Measurements from ENCODE around the gene DNPEP. TPM values are rescaled to one million over a fixed set of nuclear protein-coding genes. Genes with fewer than 3 reads are reported as not detected.

The DNPEP gene
- total RNA-seq, 1 experiment from 2014 or later = 63.7 TPM

Other genes with a start within 250 kb of the DNPEP start
- gene NHEJ1, start 227.1 kb downstream of the DNPEP start, total RNA-seq (2014; rRNA removed) = 18.0 and 22.2 TPM in 2 replicates
- gene SLC23A3, start 217.9 kb downstream of the DNPEP start, total RNA-seq (2014; rRNA removed) = 0.06 TPM in 1 of 2 replicates, not detected in the other
- gene CNPPD1, start 211.0 kb downstream of the DNPEP start, total RNA-seq (2014; rRNA removed) = 21.3 and 22.8 TPM in 2 replicates
- 70.3 and 88.3 TPM in 2 replicates for gene RETREG2, start 209.6 kb downstream of the DNPEP start, total RNA-seq (2014; rRNA removed)
- 34.0 and 39.9 TPM in 2 replicates for gene ZFAND2B, start 181.1 kb downstream of the DNPEP start, total RNA-seq (2014; rRNA removed)
- gene ABCB6, start 169.0 kb downstream of the DNPEP start, total RNA-seq (2014; rRNA removed) = 22.7 and 23.5 TPM in 2 replicates
- gene ATG9A, start 158.3 kb downstream of the DNPEP start, total RNA-seq (2014; rRNA removed) = 41.6 and 57.0 TPM in 2 replicates
- gene ANKZF1, start 158.1 kb downstream of the DNPEP start, total RNA-seq (2014; rRNA removed) = 26.3 and 30.1 TPM in 2 replicates
- 7.4 and 12.3 TPM in 2 replicates for gene GLB1L, start 142.5 kb downstream of the DNPEP start, total RNA-seq (2014; rRNA removed)
- gene STK16, start 142.4 kb downstream of the DNPEP start, total RNA-seq (2014; rRNA removed) = 22.3 and 27.1 TPM in 2 replicates
- gene TUBA4B, start 134.7 kb downstream of the DNPEP start, total RNA-seq (2014; rRNA removed) = not detected in 2 replicates
- 211 and 235 TPM in 2 replicates for gene TUBA4A, start 134.0 kb downstream of the DNPEP start, total RNA-seq (2014; rRNA removed)
- 21.5 and 28.3 TPM in 2 replicates for gene DNAJB2, start 108.5 kb downstream of the DNPEP start, total RNA-seq (2014; rRNA removed)
- gene PTPRN, start 78.5 kb downstream of the DNPEP start, total RNA-seq (2014; rRNA removed) = 1.5 and 2.8 TPM in 2 replicates
- gene RESP18, start 55.2 kb downstream of the DNPEP start, total RNA-seq (2014; rRNA removed) = not detected in 2 replicates
- 863 and 1,551 TPM in 2 replicates for gene DES, start 30.5 kb upstream of the DNPEP start, total RNA-seq (2014; rRNA removed)
- 36.2 and 41.5 TPM in 2 replicates for gene SPEG, start 46.9 kb upstream of the DNPEP start, total RNA-seq (2014; rRNA removed)
- gene GMPPA, start 111.0 kb upstream of the DNPEP start, total RNA-seq (2014; rRNA removed) = 64.4 and 65.7 TPM in 2 replicates
- gene ASIC4, start 126.6 kb upstream of the DNPEP start, total RNA-seq (2014; rRNA removed) = not detected in 2 replicates
- gene CHPF, start 155.9 kb upstream of the DNPEP start, total RNA-seq (2014; rRNA removed) = 246 and 264 TPM in 2 replicates
- 4.2 and 4.4 TPM in 2 replicates for gene TMEM198, start 156.1 kb upstream of the DNPEP start, total RNA-seq (2014; rRNA removed)
- gene OBSL1, start 183.6 kb upstream of the DNPEP start, total RNA-seq (2014; rRNA removed) = 62.1 and 69.0 TPM in 2 replicates
- gene INHA, start 184.4 kb upstream of the DNPEP start, total RNA-seq (2014; rRNA removed) = not detected in 2 replicates
- gene STK11IP, start 209.9 kb upstream of the DNPEP start, total RNA-seq (2014; rRNA removed) = 11.6 and 13.2 TPM in 2 replicates
- 2.8 and 2.9 TPM in 2 replicates for gene SLC4A3, start 239.7 kb upstream of the DNPEP start, total RNA-seq (2014; rRNA removed)

Data from LHCN-M2 (cell line).